ENCODE measurements around the gene NSUN6. TPM values are rescaled to one million over a fixed set of nuclear protein-coding genes. Genes with fewer than 3 reads are reported as not detected.

Gene NSUN6
- total RNA-seq, 1 donor from 2014 or later, result 10.9 TPM

GRCh38 chr10:18505456-18506118 is 145.8 kb downstream of the NSUN6 start:
- DNase-seq (no peak), ATAC-seq (no peak)
- intact Hi-C loops (cut with DNase I), result no loop called here
- H3K4me1 ChIP-seq, result no peaks in the 10 kb centered on the region
- H3K27me3 ChIP-seq, result no peaks in the 10 kb centered on the region
- H3K9me3 ChIP-seq, result no peaks in the 10 kb centered on the region
- no peak for TF ChIP-seq CTCF (IDR thresholded peaks at IDR 0.05)
- H3K4me3 ChIP-seq, result no peak overlapping the region
- H3K27ac ChIP-seq, result no peak overlapping the region
- no peaks in the 10 kb centered on the region for H3K36me3 ChIP-seq

GRCh38 chr10:18504161-18504560 is 147.2 kb downstream of the NSUN6 start:
- Histone ChIP-seq H3K27me3 (no peaks in the 10 kb centered on the region), H3K36me3 (no peaks in the 10 kb centered on the region), H3K4me3 (no peak overlapping the region), H3K4me1 (no peaks in the 10 kb centered on the region), H3K27ac (no peak overlapping the region), H3K9me3 (no peaks in the 10 kb centered on the region)
- no peak for ATAC-seq
- intact Hi-C loops (cut with DNase I), result no loop called here
- no peak for DNase-seq
- no peak for TF ChIP-seq CTCF (IDR thresholded peaks at IDR 0.05)

- no peaks in the 10 kb centered on the region for H3K36me3 ChIP-seq
- DNase-seq (no peak), ATAC-seq (no peak)
- no peaks in the 10 kb centered on the region for H3K27me3 ChIP-seq
- H3K9me3 ChIP-seq, result no peaks in the 10 kb centered on the region
- no peak overlapping the region for H3K4me3 ChIP-seq
- H3K4me1 ChIP-seq, result no peaks in the 10 kb centered on the region
- H3K27ac ChIP-seq, result no peak overlapping the region
- intact Hi-C loops (cut with DNase I), result no loop called here
- no peak for TF ChIP-seq CTCF (IDR thresholded peaks at IDR 0.05)
These were observed 149.8 kb downstream of the NSUN6 start for GRCh38 chr10:18501629-18502028.

GRCh38 chr10:18501198-18501597 is 150.2 kb downstream of the NSUN6 start:
- Histone ChIP-seq H3K9me3 (no peaks in the 10 kb centered on the region), H3K36me3 (no peaks in the 10 kb centered on the region), H3K4me1 (no peaks in the 10 kb centered on the region), H3K27ac (no peak overlapping the region), H3K27me3 (no peaks in the 10 kb centered on the region), H3K4me3 (no peak overlapping the region)
- no peak for TF ChIP-seq CTCF (IDR thresholded peaks at IDR 0.05)
- ATAC-seq, result no peak
- intact Hi-C loops (cut with DNase I), result no loop called here
- DNase-seq, result no peak

- H3K4me3 ChIP-seq, result no peak overlapping the region
- H3K27me3 ChIP-seq, result no peaks in the 10 kb centered on the region
- no peaks in the 10 kb centered on the region for H3K9me3 ChIP-seq
- ATAC-seq, result no peak
- no peak overlapping the region for H3K27ac ChIP-seq
- TF ChIP-seq CTCF (IDR thresholded peaks at IDR 0.05), result no peak
- H3K36me3 ChIP-seq, result no peaks in the 10 kb centered on the region
- DNase-seq, result no peak
- H3K4me1 ChIP-seq, result no peaks in the 10 kb centered on the region
- intact Hi-C loops (cut with DNase I), result no loop called here
These were observed 150.8 kb downstream of the NSUN6 start for GRCh38 chr10:18500576-18500975.

- Histone ChIP-seq H3K4me3 (no peak overlapping the region), H3K4me1 (no peaks in the 10 kb centered on the region), H3K36me3 (no peaks in the 10 kb centered on the region), H3K27me3 (no peaks in the 10 kb centered on the region), H3K9me3 (no peaks in the 10 kb centered on the region), H3K27ac (no peak overlapping the region)
- no peak for ATAC-seq
- DNase-seq, result no peak
- TF ChIP-seq CTCF (IDR thresholded peaks at IDR 0.05), result no peak
- intact Hi-C loops (cut with DNase I), result no loop called here
These were observed 152.4 kb downstream of the NSUN6 start for GRCh38 chr10:18498998-18499397.
